Amygdala (tissue), 56 donors: ENCODE data around the gene PCBP4.
A peak's percentile ranks its signal among the peaks of the same experiment; 100 is the strongest.

ENCODE experiments used
- DNase-seq, 56 donors: peaks; one replicate each; lab custom pipeline; 2025; lab: John Stamatoyannopoulos, UW

PCBP4 gene

DNA sequence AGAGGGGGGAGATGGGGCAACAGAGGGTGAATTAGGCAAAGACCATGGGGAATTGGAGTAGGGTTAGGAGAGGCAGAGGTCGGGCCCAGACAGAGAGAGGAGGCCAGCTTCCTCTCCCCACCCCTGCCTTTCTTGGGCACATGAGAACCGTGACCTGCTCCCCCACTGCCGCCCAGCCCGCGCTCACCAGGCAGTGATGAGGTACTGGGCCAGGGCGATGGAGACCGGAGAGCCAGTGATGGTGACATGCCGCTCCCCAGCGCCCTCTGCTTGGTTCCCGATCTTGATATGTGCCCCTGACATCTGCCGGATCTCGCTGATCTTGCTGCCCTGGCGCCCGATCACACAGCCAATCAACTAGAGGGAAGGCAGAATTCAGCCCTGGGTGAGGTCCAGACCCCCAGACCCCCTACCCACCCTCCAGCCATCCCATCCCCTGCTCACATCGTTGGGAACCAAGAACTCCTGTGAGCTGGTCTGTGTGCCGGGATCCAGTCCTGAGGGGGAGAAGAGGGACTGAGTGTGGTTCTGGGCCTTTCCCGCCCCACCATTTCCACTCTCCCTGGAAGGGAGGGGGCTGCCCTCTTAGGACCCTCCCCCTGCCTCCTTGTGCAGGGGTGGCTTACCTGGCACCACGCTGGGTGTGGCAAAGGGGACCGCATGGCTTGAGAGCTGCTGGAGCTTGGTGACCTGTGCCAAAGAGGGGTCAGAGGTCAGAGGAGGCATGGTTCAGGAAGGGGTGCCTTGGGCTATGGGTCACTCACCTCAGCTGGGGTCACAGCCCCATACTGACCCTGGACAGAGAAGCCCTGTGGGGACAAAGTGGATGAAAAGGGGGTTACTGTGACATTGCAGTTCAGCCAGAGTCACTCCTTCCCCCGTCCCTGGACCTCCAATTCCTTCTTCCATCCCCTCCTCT, 8.4 kb downstream of the PCBP4 start:
- DNase-seq, result no peak

DNA sequence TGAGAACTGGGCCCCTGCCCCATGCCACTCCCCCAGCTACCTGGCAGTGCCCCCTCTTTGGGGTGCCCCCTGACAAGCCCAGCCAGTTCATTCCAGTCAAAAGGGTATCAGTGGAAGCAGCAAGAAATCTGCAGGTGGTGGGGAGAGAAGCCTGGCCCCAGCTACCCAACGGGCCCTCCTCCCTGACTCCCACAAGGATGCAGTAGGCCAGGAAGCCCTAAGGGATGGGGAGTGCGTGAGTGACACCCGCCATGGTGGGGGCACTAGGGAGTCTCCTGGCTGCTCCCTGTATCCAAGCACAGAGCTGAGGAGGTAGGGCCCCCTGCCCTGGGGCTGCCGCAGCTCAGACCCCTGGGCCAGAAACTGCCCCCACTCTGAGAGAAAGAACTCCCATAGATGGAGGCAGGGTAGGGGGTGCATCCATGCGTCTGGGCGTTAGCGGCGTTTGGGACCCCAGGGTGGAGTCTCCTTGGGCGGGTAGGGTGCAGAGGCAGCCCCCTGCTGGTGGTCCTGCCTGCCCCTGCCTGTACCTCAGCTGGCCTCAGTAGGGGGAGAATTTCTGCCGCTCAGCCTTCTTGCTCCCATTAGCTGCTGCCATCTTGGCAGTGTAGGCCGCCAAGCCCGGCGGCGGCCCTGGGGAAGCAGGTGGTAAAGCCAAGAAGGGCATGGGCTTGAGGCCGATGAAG, 9.6 kb downstream of the PCBP4 start:
- no peak for DNase-seq

DNA sequence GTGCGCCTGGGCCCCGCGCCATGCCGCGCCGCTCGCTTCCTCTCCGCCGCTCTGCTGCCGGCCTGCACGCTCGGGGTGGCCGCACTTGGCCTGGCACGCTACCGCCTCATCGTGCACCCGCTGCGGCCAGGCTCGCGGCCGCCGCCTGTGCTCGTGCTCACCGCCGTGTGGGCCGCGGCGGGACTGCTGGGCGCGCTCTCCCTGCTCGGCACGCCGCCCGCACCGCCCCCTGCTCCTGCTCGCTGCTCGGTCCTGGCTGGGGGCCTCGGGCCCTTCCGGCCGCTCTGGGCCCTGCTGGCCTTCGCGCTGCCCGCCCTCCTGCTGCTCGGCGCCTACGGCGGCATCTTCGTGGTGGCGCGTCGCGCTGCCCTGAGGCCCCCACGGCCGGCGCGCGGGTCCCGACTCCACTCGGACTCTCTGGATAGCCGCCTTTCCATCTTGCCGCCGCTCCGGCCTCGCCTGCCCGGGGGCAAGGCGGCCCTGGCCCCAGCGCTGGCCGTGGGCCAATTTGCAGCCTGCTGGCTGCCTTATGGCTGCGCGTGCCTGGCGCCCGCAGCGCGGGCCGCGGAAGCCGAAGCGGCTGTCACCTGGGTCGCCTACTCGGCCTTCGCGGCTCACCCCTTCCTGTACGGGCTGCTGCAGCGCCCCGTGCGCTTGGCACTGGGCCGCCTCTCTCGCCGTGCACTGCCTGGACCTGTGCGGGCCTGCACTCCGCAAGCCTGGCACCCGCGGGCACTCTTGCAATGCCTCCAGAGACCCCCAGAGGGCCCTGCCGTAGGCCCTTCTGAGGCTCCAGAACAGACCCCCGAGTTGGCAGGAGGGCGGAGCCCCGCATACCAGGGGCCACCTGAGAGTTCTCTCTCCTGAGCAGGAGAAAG, 11.1 kb downstream of the PCBP4 start:
- DNase-seq, result peak in 38 of 56 donors; percentile 29 to 79 (median 62)

GRCh38 chr3:51955175-51955892, 11.9 kb downstream of the PCBP4 start, which contains the start of gene GPR62:
GPR62 (plus strand) TSS chr3:51955381; CDS start chr3:51955653, 272 bp downstream.
- peak in 54 of 56 donors; percentile 22 to 94 (median 74) for DNase-seq

- DNase-seq, result no peak
Measured at GRCh38 chr3:51954713-51955112, 12.5 kb downstream of the PCBP4 start.

DNA sequence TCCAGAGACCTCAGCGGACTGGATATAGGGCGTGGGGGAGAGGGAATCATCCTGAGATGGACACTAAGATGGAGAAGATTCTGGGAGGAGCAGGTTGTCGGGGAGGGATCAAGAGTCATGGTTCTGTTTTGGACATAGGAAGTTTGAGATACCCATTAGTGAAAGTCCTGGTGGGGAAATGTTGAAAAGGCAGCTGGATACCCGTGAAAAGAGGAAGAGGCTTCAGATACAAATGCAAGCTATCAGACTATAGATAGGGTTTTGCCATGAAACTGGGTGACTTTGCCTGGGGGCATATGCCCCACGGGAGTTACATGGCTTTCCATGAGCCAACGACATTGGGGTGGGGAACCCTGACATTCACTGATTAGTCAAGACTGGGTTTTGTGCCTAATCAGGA, 13.1 kb downstream of the PCBP4 start:
- no peak for DNase-seq

DNA sequence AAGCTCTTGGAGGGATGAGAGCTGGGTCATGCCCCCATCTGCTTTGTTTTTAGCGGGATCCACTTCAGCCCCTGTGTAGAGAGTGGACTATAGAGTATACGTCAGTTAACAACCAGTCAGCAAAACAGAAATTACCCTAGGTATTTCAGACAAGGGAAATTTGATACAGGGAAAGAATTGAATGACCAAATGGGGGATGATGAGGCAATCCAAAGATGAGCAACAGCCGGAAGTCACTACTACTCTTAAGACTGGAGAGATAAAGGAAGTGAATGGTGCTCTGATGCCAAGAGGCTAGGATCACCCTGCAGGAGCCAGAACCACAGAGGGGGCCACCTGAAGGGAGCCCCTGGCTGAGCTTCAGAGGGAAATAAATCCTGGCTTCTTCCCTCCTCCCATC, 13.8 kb downstream of the PCBP4 start:
- DNase-seq, result no peak

- no peak for DNase-seq
Measured at GRCh38 chr3:51950899-51951298, 16.4 kb downstream of the PCBP4 start.

- DNase-seq, result no peak
Measured at GRCh38 chr3:51949121-51949520, 18.1 kb downstream of the PCBP4 start.

DNA sequence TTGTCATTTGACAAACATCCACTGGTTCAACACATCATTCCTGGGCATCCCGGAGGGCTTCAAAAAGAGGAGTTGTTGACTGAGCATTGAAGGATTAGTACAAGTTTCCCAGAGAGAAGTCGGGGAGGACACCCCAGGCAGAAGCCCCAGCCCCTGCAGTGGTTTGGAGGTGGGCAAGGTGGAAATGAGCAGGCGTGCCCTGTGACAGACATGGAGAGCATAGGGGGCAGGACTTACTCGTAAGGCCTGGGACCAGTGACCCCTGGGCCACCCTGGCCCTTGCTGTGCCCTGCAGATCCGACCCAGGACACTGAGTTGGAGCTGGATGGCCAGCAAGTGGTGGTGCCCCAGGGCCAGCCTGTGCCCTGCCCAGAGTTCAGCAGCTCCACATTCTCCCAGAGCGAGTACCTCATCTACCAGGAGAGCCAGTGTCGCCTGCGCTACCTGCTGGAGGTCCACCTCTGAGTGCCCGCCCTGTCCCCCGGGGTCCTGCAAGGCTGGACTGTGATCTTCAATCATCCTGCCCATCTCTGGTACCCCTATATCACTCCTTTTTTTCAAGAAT, 19.2 kb downstream of the PCBP4 start:
- DNase-seq, result no peak

GRCh38 chr3:51947215-51947900, 19.9 kb downstream of the PCBP4 start:
- DNase-seq, result no peak

DNA sequence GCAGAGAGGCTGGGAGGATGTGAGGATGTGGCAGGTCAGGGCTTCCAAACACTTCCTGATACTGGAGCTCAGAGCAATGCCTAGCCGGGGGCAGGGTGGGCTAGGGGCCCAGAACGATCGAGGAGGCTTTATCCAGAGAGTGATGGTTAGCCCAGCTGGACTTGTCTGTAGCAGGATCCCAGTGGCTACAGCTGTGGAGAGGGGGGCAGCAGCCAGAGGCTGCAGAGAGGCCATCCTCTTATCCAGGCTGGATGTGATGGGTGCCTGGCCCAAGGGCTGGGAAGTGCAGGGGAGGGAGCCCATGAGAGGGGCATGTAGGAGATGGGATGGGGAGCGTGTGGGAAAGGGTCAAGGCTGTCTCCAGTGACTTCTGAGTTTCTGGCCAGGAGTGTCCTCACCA, 20.5 kb downstream of the PCBP4 start:
- DNase-seq, result no peak

GRCh38 chr3:51945926-51946705, 21.1 kb downstream of the PCBP4 start:
- no peak for DNase-seq

DNA sequence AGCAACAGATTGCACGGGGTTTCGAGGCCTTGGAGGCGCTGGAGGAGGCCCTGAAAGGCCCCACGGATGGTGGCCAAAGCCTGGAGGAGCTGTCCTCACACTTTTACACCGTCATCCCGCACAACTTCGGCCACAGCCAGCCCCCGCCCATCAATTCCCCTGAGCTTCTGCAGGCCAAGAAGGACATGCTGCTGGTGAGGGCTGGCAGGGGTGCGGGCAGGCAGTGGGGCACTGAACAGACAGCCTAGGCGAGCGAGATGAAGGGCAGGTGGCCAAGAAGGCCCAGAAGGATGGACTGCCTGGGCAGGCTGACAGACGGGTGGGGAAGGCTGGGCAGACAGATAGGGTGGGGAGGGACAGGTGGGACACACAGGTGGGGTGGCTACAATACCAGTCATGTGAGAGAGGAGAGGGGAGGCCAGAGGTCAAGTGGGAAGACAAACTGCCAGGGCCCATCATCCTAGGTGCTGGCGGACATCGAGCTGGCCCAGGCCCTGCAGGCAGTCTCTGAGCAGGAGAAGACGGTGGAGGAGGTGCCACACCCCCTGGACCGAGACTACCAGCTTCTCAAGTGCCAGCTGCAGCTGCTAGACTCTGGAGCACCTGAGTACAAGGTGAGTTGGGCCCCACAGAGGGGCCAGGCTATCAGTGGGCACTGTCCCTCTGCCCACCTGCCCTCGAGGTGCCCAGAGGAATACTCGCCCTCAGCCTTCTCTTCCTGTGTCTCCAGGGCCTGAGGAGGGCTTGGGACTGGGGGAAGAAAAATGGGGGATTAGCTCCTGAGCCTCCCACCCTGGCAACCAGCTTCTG, 22.0 kb downstream of the PCBP4 start:
- DNase-seq, result no peak

DNA sequence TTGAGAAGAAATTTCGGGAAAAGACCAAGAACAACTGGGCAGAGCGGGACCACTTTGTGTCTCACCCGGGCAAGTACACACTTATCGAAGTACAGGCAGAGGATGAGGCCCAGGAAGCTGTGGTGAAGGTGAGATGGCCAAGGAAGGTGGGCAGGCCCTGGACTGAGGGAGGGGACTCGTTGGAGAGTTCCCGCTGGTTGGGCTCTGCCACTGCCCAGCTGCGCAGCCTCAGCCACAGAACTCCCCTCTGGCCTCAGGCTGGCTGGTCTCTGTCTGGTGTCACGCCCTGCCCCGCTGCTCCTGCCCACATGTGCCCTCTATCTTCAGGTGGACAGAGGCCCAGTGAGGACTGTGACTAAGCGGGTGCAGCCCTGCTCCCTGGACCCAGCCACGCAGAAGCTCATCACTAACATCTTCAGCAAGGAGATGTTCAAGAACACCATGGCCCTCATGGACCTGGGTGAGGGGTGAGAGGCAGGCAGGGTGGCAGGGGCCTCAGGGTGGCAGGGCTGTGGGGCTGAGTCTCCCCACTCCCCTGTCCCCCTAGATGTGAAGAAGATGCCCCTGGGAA, 22.7 kb downstream of the PCBP4 start:
- no peak for DNase-seq

- DNase-seq, result no peak
Measured at GRCh38 chr3:51943451-51944391, 23.5 kb downstream of the PCBP4 start.
